H54 (cell line): ENCODE measurements around the gene C3.
"Not testable (repeated sequence)": the region's sequence is repeated elsewhere in the genome, so short reads cannot be mapped to it uniquely, and the experiment has no call there.

Experiments used
- DNase-seq: peaks from one replicate; pipeline ENCODE4 v3.0.0; 2011; ENCODE audit warnings: low spot score, mixed read lengths; ENCODE audit not compliant: insufficient read length
- FAIRE-seq: peaks from 3 replicates; lab custom pipeline; 2011; peaks lifted over from hg19 to GRCh38; lab: Jason Lieb, UNC
- POLR2A ChIP-seq: IDR thresholded peaks from 2 replicates; pipeline ENCODE4 v1.6.1; 2011; ENCODE audit warnings: low read depth, mild to moderate bottlenecking, low read length

C3 gene

GRCh38 chr19:6717036-6717435 lies 3.4 kb downstream of the C3 start:
- TF ChIP-seq POLR2A: no peak
- FAIRE-seq: no peak
- DNase-seq: no peak

GRCh38 chr19:6716610-6716970 lies 3.9 kb downstream of the C3 start:
- TF ChIP-seq POLR2A: no peak
- DNase-seq (no peak), FAIRE-seq (no peak)

- DNase-seq: no peak
- no peak for FAIRE-seq
- no peak for TF ChIP-seq POLR2A
Measured at GRCh38 chr19:6714749-6715555, 5.5 kb downstream of the C3 start.

GRCh38 chr19:6713773-6714692 lies 6.4 kb downstream of the C3 start:
- DNase-seq (no peak), FAIRE-seq (no peak)
- no peak for TF ChIP-seq POLR2A

- no peak for FAIRE-seq
- no peak for TF ChIP-seq POLR2A
Measured at GRCh38 chr19:6712692-6713670, 7.5 kb downstream of the C3 start.

GRCh38 chr19:6712231-6712630 lies 8.2 kb downstream of the C3 start:
- DNase-seq: no peak
- no peak for TF ChIP-seq POLR2A
- no peak for FAIRE-seq

More at GRCh38 chr19:6712692-6713670, 7.5 kb downstream of the C3 start:
- DNase-seq: no peak

GRCh38 chr19:6711605-6712004 lies 8.8 kb downstream of the C3 start:
- TF ChIP-seq POLR2A: no peak
- no peak for DNase-seq
- FAIRE-seq: no peak

GRCh38 chr19:6711078-6711361 lies 9.4 kb downstream of the C3 start:
- FAIRE-seq: no peak
- DNase-seq: no peak
- TF ChIP-seq POLR2A: no peak

GRCh38 chr19:6710273-6711077 lies 10.0 kb downstream of the C3 start:
- FAIRE-seq (no peak), DNase-seq (no peak)
- TF ChIP-seq POLR2A: no peak

- FAIRE-seq: no peak
- no peak for TF ChIP-seq POLR2A
- no peak for DNase-seq
Measured at GRCh38 chr19:6709549-6709948, 10.9 kb downstream of the C3 start.

GRCh38 chr19:6708913-6709312 lies 11.5 kb downstream of the C3 start:
- FAIRE-seq: not testable (repeated sequence)

GRCh38 chr19:6708346-6708745 lies 12.1 kb downstream of the C3 start:
- FAIRE-seq (no peak), DNase-seq (no peak)
- no peak for TF ChIP-seq POLR2A

More at GRCh38 chr19:6708913-6709312, 11.5 kb downstream of the C3 start:
- not testable (repeated sequence) for DNase-seq

- no peak for TF ChIP-seq POLR2A
- FAIRE-seq (no peak), DNase-seq (no peak)
Measured at GRCh38 chr19:6707658-6708018, 12.8 kb downstream of the C3 start.
